Endodermal cell (in vitro differentiated cells): Measurements from ENCODE around the gene SNRPA1. TPM values are rescaled to one million over a fixed set of nuclear protein-coding genes. Genes with fewer than 3 reads are reported as not detected.

ENCODE experiments used
- DNase-seq: peaks from one replicate; pipeline ENCODE4 v3.0.0-alpha.2; 2017
- H3K27ac ChIP-seq: 2 replicates; pipeline ENCODE4 v1.5.1; 2013; ENCODE audit warnings: mild to moderate bottlenecking, low read depth, low read length, moderate library complexity
- H3K27me3 ChIP-seq: 2 replicates; pipeline ENCODE4 v1.6.1; 2013; ENCODE audit warnings: mild to moderate bottlenecking, low read length, moderate library complexity; ENCODE audit not compliant: insufficient read depth, control insufficient read depth, poor library complexity, severe bottlenecking
- H3K36me3 ChIP-seq: 2 replicates; pipeline ENCODE4 v1.7.0; 2013; ENCODE audit warnings: mild to moderate bottlenecking, low read length, moderate library complexity; ENCODE audit not compliant: control insufficient read depth, insufficient read depth
- H3K4me1 ChIP-seq: one replicate; pipeline ENCODE4 v1.7.0; 2013; ENCODE audit warnings: low read length; ENCODE audit not compliant: control insufficient read depth, insufficient read depth
- H3K4me3 ChIP-seq: 2 replicates; pipeline ENCODE4 v1.5.1; 2013; ENCODE audit warnings: mild to moderate bottlenecking, low read length, moderate library complexity
- H3K9ac ChIP-seq: 2 replicates; pipeline ENCODE4 v1.6.1; 2013; ENCODE audit warnings: mild to moderate bottlenecking, low read length, moderate library complexity; ENCODE audit not compliant: poor library complexity, severe bottlenecking; ENCODE audit errors: extremely low read depth
- H3K9me3 ChIP-seq: 2 replicates; pipeline ENCODE4 v1.6.1; 2013; ENCODE audit warnings: mild to moderate bottlenecking, low read length, moderate library complexity; ENCODE audit not compliant: control insufficient read depth
- H3K27ac Mint-ChIP-seq: 2 replicates; pipeline ENCODE4 v1.8.0; 2020; ENCODE audit warnings: mixed read lengths
- H3K27me3 Mint-ChIP-seq: 2 replicates; pipeline ENCODE4 v1.8.0; 2021; ENCODE audit warnings: mild to moderate bottlenecking, mixed read lengths; ENCODE audit not compliant: insufficient read depth
- H3K36me3 Mint-ChIP-seq: 2 replicates; pipeline ENCODE4 v1.8.0; 2020; ENCODE audit warnings: low read depth, mixed read lengths
- H3K4me1 Mint-ChIP-seq: 2 replicates; pipeline ENCODE4 v1.8.0; 2020; ENCODE audit warnings: mixed read lengths
- H3K4me3 Mint-ChIP-seq: 2 replicates; pipeline ENCODE4 v1.8.0; 2020; ENCODE audit warnings: mild to moderate bottlenecking, moderate library complexity, mixed read lengths
- H3K9me3 Mint-ChIP-seq: 2 replicates; pipeline ENCODE4 v1.8.0; 2020; ENCODE audit warnings: mild to moderate bottlenecking, mixed read lengths
- WGBS, 2 experiments: methylation state at CpG; one replicate each; pipeline versions ENCODE4 v1.1.5 to v1.1.7; 2013; ENCODE audit warnings: missing lambda C conversion rate in 2 of 2, mixed read lengths in 1 of 2; ENCODE audit not compliant: insufficient coverage in 1 of 2, insufficient read length in 1 of 2; 5-methylcytosine and 5-hydroxymethylcytosine counted together
- total RNA-seq, 2 donors: library from RNA; stranded (reverse); fragmentation: NEBNext Ultra II Directional in 1 of 2; extraction: Animal tissue kit (Norgen Biotek cat#: 25700) in 1 of 2; gene quantifications; 2 replicates in 1 of 2; 3 replicates in 1 of 2; pipeline ENCODE4 v1.2.1, GENCODE V29; 2021
- TF ChIP-seq, protein P1 (sequence below): fragments of 200-600 bp; sonication (generic); conservative IDR thresholded peaks from 2 replicates; pipeline ENCODE4 v1.5.0; 2021; ENCODE audit warnings: antibody characterized with exemption, mild to moderate bottlenecking

SNRPA1 gene
- total RNA-seq, 2 donors from 2014 or later, result 111 to 140 TPM

GRCh38 chr15:101262551-101262950, 32.5 kb downstream of the SNRPA1 start:
- Mint-ChIP-seq H3K36me3 (no peaks in the 10 kb centered on the region), H3K9me3 (no peaks in the 10 kb centered on the region), H3K27ac (no peak overlapping the region), H3K4me1 (peaks cover 9% of the 10 kb centered on the region), H3K4me3 (no peak overlapping the region), H3K27me3 (no peaks in the 10 kb centered on the region)
- TF ChIP-seq, protein P1, sequence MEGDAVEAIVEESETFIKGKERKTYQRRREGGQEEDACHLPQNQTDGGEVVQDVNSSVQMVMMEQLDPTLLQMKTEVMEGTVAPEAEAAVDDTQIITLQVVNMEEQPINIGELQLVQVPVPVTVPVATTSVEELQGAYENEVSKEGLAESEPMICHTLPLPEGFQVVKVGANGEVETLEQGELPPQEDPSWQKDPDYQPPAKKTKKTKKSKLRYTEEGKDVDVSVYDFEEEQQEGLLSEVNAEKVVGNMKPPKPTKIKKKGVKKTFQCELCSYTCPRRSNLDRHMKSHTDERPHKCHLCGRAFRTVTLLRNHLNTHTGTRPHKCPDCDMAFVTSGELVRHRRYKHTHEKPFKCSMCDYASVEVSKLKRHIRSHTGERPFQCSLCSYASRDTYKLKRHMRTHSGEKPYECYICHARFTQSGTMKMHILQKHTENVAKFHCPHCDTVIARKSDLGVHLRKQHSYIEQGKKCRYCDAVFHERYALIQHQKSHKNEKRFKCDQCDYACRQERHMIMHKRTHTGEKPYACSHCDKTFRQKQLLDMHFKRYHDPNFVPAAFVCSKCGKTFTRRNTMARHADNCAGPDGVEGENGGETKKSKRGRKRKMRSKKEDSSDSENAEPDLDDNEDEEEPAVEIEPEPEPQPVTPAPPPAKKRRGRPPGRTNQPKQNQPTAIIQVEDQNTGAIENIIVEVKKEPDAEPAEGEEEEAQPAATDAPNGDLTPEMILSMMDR, result no peak
- Histone ChIP-seq H3K27me3 (no peaks in the 10 kb centered on the region), H3K9ac (no peak overlapping the region), H3K36me3 (no peaks in the 10 kb centered on the region), H3K4me1 (no peaks in the 10 kb centered on the region), H3K9me3 (no peaks in the 10 kb centered on the region), H3K27ac (no peak overlapping the region), H3K4me3 (no peak overlapping the region)
- peak; percentile 6 for DNase-seq
- WGBS, 2 experiments, result 56 to 83% methylated on average over 3 to 4 of the region's 4 CpGs

DNA sequence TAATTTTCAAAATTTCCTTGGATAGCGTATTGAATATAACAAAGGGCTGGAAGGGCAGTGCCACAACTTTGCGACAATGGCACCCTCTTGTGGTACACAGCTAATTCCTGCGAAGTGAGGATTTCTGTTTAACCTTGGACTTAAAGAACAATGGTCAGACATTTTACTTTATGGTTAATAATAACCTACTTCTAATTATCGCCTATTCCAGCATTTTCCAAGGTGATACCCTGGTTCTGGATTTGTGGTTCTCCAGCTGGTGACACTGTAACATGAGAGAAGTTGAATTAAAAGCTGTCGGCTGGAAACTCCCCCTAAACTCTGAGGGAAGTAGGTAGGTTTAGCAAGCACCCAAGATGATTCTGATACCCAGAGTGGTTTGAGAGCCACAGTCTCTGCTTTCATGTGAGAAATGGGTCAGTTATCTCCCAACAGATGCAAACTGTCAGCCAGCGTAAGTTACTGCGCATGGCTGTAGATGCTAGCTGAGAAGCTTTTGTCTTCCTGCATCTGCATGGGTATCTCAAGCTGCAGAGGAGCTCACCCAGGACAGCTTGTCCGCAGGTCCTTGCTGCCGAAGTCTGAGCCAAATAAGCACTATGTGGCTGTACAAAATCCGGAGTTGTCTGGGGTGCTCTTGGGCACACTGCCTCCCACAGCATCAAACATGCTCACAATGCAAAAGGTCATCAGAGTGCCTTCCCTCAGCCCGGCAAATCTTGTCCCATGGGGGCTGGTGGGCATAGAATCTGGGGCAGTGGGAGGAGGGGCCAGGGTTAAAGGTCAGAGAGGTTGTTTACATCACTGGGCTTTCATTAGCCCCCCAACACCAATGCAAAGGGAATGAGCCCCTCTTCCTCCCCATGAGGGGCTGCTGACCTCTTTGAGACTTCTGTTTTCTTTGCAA, 36.6 kb downstream of the SNRPA1 start:
- 55 to 57% methylated on average over 8 to 11 of the region's 11 CpGs for WGBS, 2 experiments
- peak; percentile 79 for DNase-seq
- Histone ChIP-seq H3K9me3 (no peaks in the 10 kb centered on the region), H3K4me3 (no peak overlapping the region), H3K4me1 (no peaks in the 10 kb centered on the region), H3K27me3 (no peaks in the 10 kb centered on the region), H3K27ac (no peak overlapping the region), H3K9ac (no peak overlapping the region), H3K36me3 (no peaks in the 10 kb centered on the region)
- H3K36me3 Mint-ChIP-seq, result no peaks in the 10 kb centered on the region
- H3K27ac Mint-ChIP-seq, result peak overlapping the region; percentile 75
- no peaks in the 10 kb centered on the region for H3K9me3 Mint-ChIP-seq
- no peaks in the 10 kb centered on the region for H3K27me3 Mint-ChIP-seq
- peaks cover 3% of the 10 kb centered on the region for H3K4me1 Mint-ChIP-seq
- TF ChIP-seq, protein P1, result peak; percentile 96
- H3K4me3 Mint-ChIP-seq, result no peak overlapping the region

DNA sequence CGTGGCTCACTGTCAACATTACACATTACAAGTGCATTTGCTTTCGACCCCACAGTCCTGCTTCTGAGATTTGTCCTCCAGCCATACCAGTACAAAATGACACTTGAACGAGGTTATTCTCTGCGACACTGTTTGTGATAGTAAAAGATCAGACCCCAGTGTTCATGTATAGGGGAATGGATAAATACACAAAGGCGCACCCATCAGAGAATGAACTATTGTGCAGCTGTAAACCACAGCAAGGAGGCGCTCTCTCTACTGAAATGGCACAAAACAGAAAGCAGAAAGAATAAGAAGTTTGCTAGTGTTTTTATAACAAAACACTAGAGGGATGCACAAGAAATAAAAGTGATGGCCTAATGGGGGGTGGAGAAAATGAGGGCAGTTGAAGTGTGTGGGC, 38.3 kb downstream of the SNRPA1 start:
- no peak overlapping the region for H3K4me3 Mint-ChIP-seq
- no peak overlapping the region for H3K9ac ChIP-seq
- no peaks in the 10 kb centered on the region for H3K9me3 Mint-ChIP-seq
- H3K27me3 Mint-ChIP-seq, result no peaks in the 10 kb centered on the region
- peak; percentile 38 for DNase-seq
- H3K9me3 ChIP-seq, result no peaks in the 10 kb centered on the region
- no peaks in the 10 kb centered on the region for H3K4me1 ChIP-seq
- H3K36me3 ChIP-seq, result no peaks in the 10 kb centered on the region
- no peak overlapping the region for H3K27ac Mint-ChIP-seq
- no peaks in the 10 kb centered on the region for H3K27me3 ChIP-seq
- H3K4me3 ChIP-seq, result no peak overlapping the region
- no peak overlapping the region for H3K27ac ChIP-seq
- WGBS, 2 experiments, result 94 to 95% methylated on average over 6 of the region's 6 CpGs
- TF ChIP-seq, protein P1, result peak; percentile 67
- H3K36me3 Mint-ChIP-seq, result no peaks in the 10 kb centered on the region
- peaks cover 8% of the 10 kb centered on the region for H3K4me1 Mint-ChIP-seq
